ENCODE data around the gene PRKN.

- TF ChIP-seq CTCF (conservative IDR thresholded peaks at IDR 0.05 in 1 of 2, IDR thresholded peaks at IDR 0.05 in 1 of 2; ENCODE audit: low read depth in 1 of 2, low read length in 2 of 2) (no peak), EZH2 (IDR thresholded peaks at IDR 0.05; ENCODE audit: low read length, missing control alignments) (no peak)
These were observed 49.5 kb upstream of the PRKN start for GRCh38 chr6:162777091-162777490.

Data from fibroblast of lung (primary cell).